DOHH2 (cell line): ENCODE data around the gene LEMD1.

Experiments
- H3F3A ChIP-seq: fragments of 200-600 bp; sonication (generic), shearing (Covaris generic); 2 replicates; pipeline ENCODE4 v1.6.0; 2016; ENCODE audit warnings: antibody characterized with exemption, mild to moderate bottlenecking; ENCODE audit not compliant: control insufficient read depth, insufficient read depth
- H3K27ac ChIP-seq: fragments of 200-600 bp; sonication (generic); 2 replicates; pipeline ENCODE4 v1.5.1; 2014; ENCODE audit warnings: low read depth, mild to moderate bottlenecking, low read length, moderate library complexity
- H3K27me3 ChIP-seq: fragments of 200-600 bp; sonication (generic); 2 replicates; pipeline ENCODE4 v1.6.1; 2014; ENCODE audit warnings: mild to moderate bottlenecking, low read length, mixed read lengths; ENCODE audit not compliant: control insufficient read depth
- H3K36me3 ChIP-seq: fragments of 200-600 bp; sonication (generic); 2 replicates; pipeline ENCODE4 v1.6.1; 2014; ENCODE audit warnings: mild to moderate bottlenecking, low read length, moderate library complexity, mixed read lengths; ENCODE audit not compliant: control insufficient read depth
- H3K4me1 ChIP-seq: fragments of 200-600 bp; sonication (generic); 2 replicates; pipeline ENCODE4 v1.6.1; 2014; ENCODE audit warnings: mild to moderate bottlenecking, low read length, mixed read lengths; ENCODE audit not compliant: control insufficient read depth
- H3K4me2 ChIP-seq: fragments of 200-600 bp; sonication (generic); 2 replicates; pipeline ENCODE4 v1.6.0; 2014; ENCODE audit warnings: mild to moderate bottlenecking, low read length, moderate library complexity
- H3K4me3 ChIP-seq: fragments of 200-600 bp; sonication (generic); 2 replicates; pipeline ENCODE4 v1.5.1; 2014; ENCODE audit warnings: mild to moderate bottlenecking, low read length, mixed read lengths
- H3K79me2 ChIP-seq: fragments of 200-600 bp; sonication (generic); 2 replicates; pipeline ENCODE4 v1.6.1; 2014; ENCODE audit warnings: mild to moderate bottlenecking, low read length, mixed read lengths; ENCODE audit not compliant: control insufficient read depth
- H3K9me2 ChIP-seq: fragments of 200-600 bp; sonication (generic); replicated peaks from 2 replicates; pipeline ENCODE4 v1.6.1; 2014; ENCODE audit warnings: mild to moderate bottlenecking, low read length, mixed read lengths; ENCODE audit not compliant: control insufficient read depth
- H3K9me3 ChIP-seq: fragments of 200-600 bp; sonication (generic); 2 replicates; pipeline ENCODE4 v1.6.1; 2014; ENCODE audit warnings: antibody characterized with exemption, low read length, mixed read lengths; ENCODE audit not compliant: control insufficient read depth, insufficient read depth
- H4K20me1 ChIP-seq: fragments of 200-600 bp; sonication (generic); 2 replicates; pipeline ENCODE4 v1.6.0; 2014; ENCODE audit warnings: low read depth, mild to moderate bottlenecking, antibody characterized with exemption, low read length, moderate library complexity; ENCODE audit not compliant: control insufficient read depth, insufficient read depth
- CTCF ChIP-seq: fragments of 200-600 bp; sonication (generic); IDR thresholded peaks from one replicate; pipeline ENCODE4 v1.5.1; 2014; ENCODE audit warnings: antibody characterized with exemption, mild to moderate bottlenecking, low read depth, low read length; ENCODE audit not compliant: poor library complexity, severe bottlenecking
- EZH2phosphoT487 ChIP-seq: fragments of 200-600 bp; sonication (generic); IDR thresholded peaks from 2 replicates; pipeline ENCODE4 v1.6.1; 2017; ENCODE audit warnings: borderline replicate concordance, mild to moderate bottlenecking, antibody characterized with exemption, low read length, moderate library complexity, mixed read lengths

The LEMD1 gene

GRCh38 chr1:205398586-205398985, 23.3 kb downstream of the LEMD1 start:
- no peaks in the 10 kb centered on the region for H3F3A ChIP-seq
- no peaks in the 10 kb centered on the region for H3K79me2 ChIP-seq
- H4K20me1 ChIP-seq: no peaks in the 10 kb centered on the region
- peaks cover 19% of the 10 kb centered on the region for H3K4me1 ChIP-seq
- no peak overlapping the region for H3K4me2 ChIP-seq
- H3K27ac ChIP-seq: no peak overlapping the region
- 0 out of 2 replicates have a peak, but pooled peaks cover 3% of the 10 kb centered on the region for H3K27me3 ChIP-seq
- H3K9me3 ChIP-seq: no peaks in the 10 kb centered on the region
- no peaks in the 10 kb centered on the region for H3K9me2 ChIP-seq
- no peaks in the 10 kb centered on the region for H3K36me3 ChIP-seq
- TF ChIP-seq CTCF: no peak
- H3K4me3 ChIP-seq: no peak overlapping the region

GRCh38 chr1:205396967-205397616, 24.8 kb downstream of the LEMD1 start:
- Histone ChIP-seq H3K9me2 (no peaks in the 10 kb centered on the region), H3K4me1 (peaks cover 19% of the 10 kb centered on the region), H3F3A (no peaks in the 10 kb centered on the region), H3K79me2 (no peaks in the 10 kb centered on the region), H4K20me1 (no peaks in the 10 kb centered on the region), H3K36me3 (no peaks in the 10 kb centered on the region), H3K4me3 (no peak overlapping the region), H3K27ac (no peak overlapping the region), H3K4me2 (peak overlapping the region; percentile 41), H3K9me3 (no peaks in the 10 kb centered on the region), H3K27me3 (0 out of 2 replicates have a peak, but pooled peaks cover 3% of the 10 kb centered on the region)
- peak; percentile 82 for TF ChIP-seq CTCF
- no peak for TF ChIP-seq EZH2phosphoT487

GRCh38 chr1:205395616-205396015, 26.2 kb downstream of the LEMD1 start:
- H3F3A ChIP-seq: no peaks in the 10 kb centered on the region
- no peaks in the 10 kb centered on the region for H3K9me2 ChIP-seq
- H3K4me2 ChIP-seq: no peak overlapping the region
- peaks cover 19% of the 10 kb centered on the region for H3K4me1 ChIP-seq
- no peaks in the 10 kb centered on the region for H3K36me3 ChIP-seq
- no peak overlapping the region for H3K4me3 ChIP-seq
- H3K27me3 ChIP-seq: peaks cover 4% of the 10 kb centered on the region
- no peaks in the 10 kb centered on the region for H4K20me1 ChIP-seq
- H3K27ac ChIP-seq: no peak overlapping the region
- TF ChIP-seq CTCF (no peak), EZH2phosphoT487 (no peak)
- H3K9me3 ChIP-seq: no peaks in the 10 kb centered on the region
- H3K79me2 ChIP-seq: no peaks in the 10 kb centered on the region
